Transverse colon (tissue), 4 donors: Measurements from ENCODE around the gene OR51L1. TPM values are rescaled to one million over a fixed set of nuclear protein-coding genes. Genes with fewer than 3 reads are reported as not detected.

Experiments
- DNase-seq: peaks from one replicate; pipeline ENCODE4 v3.0.0-alpha.2; 2019
- H3K27ac ChIP-seq, 4 donors: fragments of 200-600 bp; sonication (generic); 2 replicates each; pipeline ENCODE4 v1.5.1; 2016 to 2018; ENCODE audit warnings: inconsistent platforms in 4 of 4
- H3K27me3 ChIP-seq: fragments of 200-600 bp; sonication (generic); 2 replicates; pipeline ENCODE4 v1.5.1; 2017; ENCODE audit warnings: inconsistent platforms
- H3K36me3 ChIP-seq, 4 donors: fragments of 200-600 bp; sonication (generic); 2 replicates each; pipeline ENCODE4 v1.5.1; 2017 to 2019; ENCODE audit warnings: inconsistent platforms in 4 of 4
- H3K4me1 ChIP-seq, 4 donors: fragments of 200-600 bp; sonication (generic); 2 replicates each; pipeline ENCODE4 v1.5.1; 2017 to 2020; ENCODE audit warnings: inconsistent platforms in 4 of 4
- H3K4me3 ChIP-seq, 4 donors: fragments of 200-600 bp; sonication (generic); 1 replicate in 1 of 4; 2 replicates in 3 of 4; pipeline versions ENCODE4 v1.5.1 to v1.6.1; 2017 to 2019; ENCODE audit warnings: inconsistent platforms in 4 of 4
- H3K9me3 ChIP-seq, 2 donors: fragments of 200-600 bp; sonication (generic); 2 replicates each; pipeline ENCODE4 v1.5.1; 2017 to 2019; ENCODE audit warnings: inconsistent platforms in 2 of 2
- CTCF ChIP-seq, 5 experiments: fragments of 200-600 bp in 3 of 5; fragments of 450-650 bp in 2 of 5; sonication (generic) in 3 of 5; IDR thresholded peaks; 1 replicate in 2 of 5; 2 replicates in 3 of 5; pipeline ENCODE4 v1.5.1; 2016 to 2017; ENCODE audit warnings: antibody characterized with exemption in 5 of 5, inconsistent platforms in 3 of 5, mild to moderate bottlenecking in 2 of 5, moderate library complexity in 1 of 5
- EP300 ChIP-seq: sonication (generic); formaldehyde crosslinking; IDR thresholded peaks from one replicate; pipeline ENCODE4 v1.6.1; 2017; ENCODE audit warnings: antibody characterized with exemption, low read depth
- POLR2A ChIP-seq: fragments of 450-650 bp; IDR thresholded peaks from one replicate; pipeline ENCODE4 v1.6.1; 2016; ENCODE audit warnings: antibody characterized with exemption, mild to moderate bottlenecking, moderate library complexity
- POLR2AphosphoS5 ChIP-seq, 3 donors: sonication (generic); formaldehyde crosslinking; IDR thresholded peaks; one replicate each; pipeline ENCODE4 v1.6.1; 2016; ENCODE audit warnings: antibody characterized with exemption in 3 of 3
- WGBS, 2 donors: methylation state at CpG; one replicate each; pipeline ENCODE4 v1.1.5; 2018; ENCODE audit warnings: low coverage in 1 of 2; 5-methylcytosine and 5-hydroxymethylcytosine counted together
- in situ Hi-C, 4 donors: fragments of 200-750 bp; cut with MboI; loops; one replicate each; pipeline versions ENCODE4 v1.15.0 to v1.15.1; 2017; ENCODE audit warnings: low sequenced_read_pairs in 3 of 4, low pct_ligation_motif_present in 1 of 4, low pct_unique_long_range_greater_than_20kb in 1 of 4
- intact Hi-C: fragments of 100-400 bp; cut with DNase I; formaldehyde crosslinking; loops from one replicate; pipeline ENCODE4 v1.15.1; 2023; ENCODE audit warnings: low total_unique reads
- total RNA-seq, 4 donors: library from RNA; depleted of rRNA; stranded (reverse); fragments of >200 nt; gene quantifications; one replicate each; pipeline ENCODE4 v1.1.0, GENCODE V29; 2016

The OR51L1 gene
- total RNA-seq, 4 donors from 2014 or later: not detected

- TF ChIP-seq POLR2AphosphoS5 (IDR thresholded peaks at IDR 0.05) (no peak), EP300 (no peak), CTCF (IDR thresholded peaks at IDR 0.05) (no peak), POLR2A (no peak)
- H3K27ac ChIP-seq: no peak overlapping the region
- WGBS, 2 donors: 50 to 59% methylated on average over 2 of the region's 2 CpGs
- no peak for DNase-seq
- in situ Hi-C loops: no loop called here
- intact Hi-C loops: no loop called here
- H3K36me3 ChIP-seq: no peaks in the 10 kb centered on the region
- no peaks in the 10 kb centered on the region for H3K27me3 ChIP-seq
- H3K9me3 ChIP-seq: no peaks in the 10 kb centered on the region
- no peak overlapping the region for H3K4me3 ChIP-seq
- no peaks in the 10 kb centered on the region for H3K4me1 ChIP-seq
Observed at GRCh38 chr11:5043380-5043779, 48.7 kb downstream of the OR51L1 start.

- H3K27ac ChIP-seq: no peak within 1 kb of the TSS
- H3K4me1 ChIP-seq: no peaks in the 10 kb centered on the region
- DNase-seq: no peak
- in situ Hi-C loops: no loop called here
- no peak within 1 kb of the TSS for H3K4me3 ChIP-seq
- no peak for TF ChIP-seq CTCF (IDR thresholded peaks at IDR 0.05)
- no peak for TF ChIP-seq POLR2AphosphoS5 (IDR thresholded peaks at IDR 0.05)
- no peak for TF ChIP-seq POLR2A
- no peak for TF ChIP-seq EP300
- H3K9me3 ChIP-seq: no peaks in the 10 kb centered on the region
- H3K36me3 ChIP-seq: no peaks in the 10 kb centered on the region
- H3K27me3 ChIP-seq: no peaks in the 10 kb centered on the region
- 58 to 60% methylated on average over 1 of the region's 1 CpG for WGBS, 2 donors
- intact Hi-C loops: no loop called here
Observed at GRCh38 chr11:5046226-5046625, 51.6 kb downstream of the OR51L1 start, which contains the start of gene OR52J3. TSS of gene OR52J3 (plus strand) at chr11:5046526. CDS start at chr11:5046526, 0 bp downstream.

GRCh38 chr11:5046754-5047330 lies 52.2 kb downstream of the OR51L1 start:
- no peaks in the 10 kb centered on the region for H3K4me1 ChIP-seq
- no peak overlapping the region for H3K27ac ChIP-seq
- 81% methylated on average over 11 to 15 of the region's 15 CpGs for WGBS, 2 donors
- H3K36me3 ChIP-seq: no peaks in the 10 kb centered on the region
- intact Hi-C loops: no loop called here
- H3K27me3 ChIP-seq: no peaks in the 10 kb centered on the region
- in situ Hi-C loops: no loop called here
- TF ChIP-seq POLR2AphosphoS5 (IDR thresholded peaks at IDR 0.05) (no peak), EP300 (no peak), POLR2A (no peak), CTCF (IDR thresholded peaks at IDR 0.05) (no peak)
- DNase-seq: no peak
- no peak overlapping the region for H3K4me3 ChIP-seq
- H3K9me3 ChIP-seq: no peaks in the 10 kb centered on the region

Other genes starting within 250 kb of the OR51L1 start
- not detected for gene OR51F1, start 224.9 kb upstream of the OR51L1 start, total RNA-seq
- not detected for gene OR52R1, start 190.5 kb upstream of the OR51L1 start, total RNA-seq
- not detected for gene OR51F2, start 173.5 kb upstream of the OR51L1 start, total RNA-seq
- not detected for gene OR51S1, start 145.6 kb upstream of the OR51L1 start, total RNA-seq
- not detected for gene OR51T1, start 113.0 kb upstream of the OR51L1 start, total RNA-seq
- not detected for gene OR51A7, start 91.1 kb upstream of the OR51L1 start, total RNA-seq
- gene OR51G2, start 75.5 kb upstream of the OR51L1 start, total RNA-seq: not detected
- not detected for gene OR51G1, start 70.5 kb upstream of the OR51L1 start, total RNA-seq
- not detected for gene OR51A4, start 47.2 kb upstream of the OR51L1 start, total RNA-seq
- not detected for gene OR51A2, start 39.1 kb upstream of the OR51L1 start, total RNA-seq
- gene OR52J3, start 51.7 kb downstream of the OR51L1 start, total RNA-seq: not detected
- gene OR52E2, start 64.8 kb downstream of the OR51L1 start, total RNA-seq: not detected
- not detected for gene OR52E1, start 74.7 kb downstream of the OR51L1 start, total RNA-seq
- gene OR52A5, start 143.5 kb downstream of the OR51L1 start, total RNA-seq: not detected
- gene OR52A1, start 159.9 kb downstream of the OR51L1 start, total RNA-seq: not detected
- not detected for gene OR51V1, start 205.8 kb downstream of the OR51L1 start, total RNA-seq
- 1 to 10 TPM in 2 of 4 donors, not detected in 2; 1.1 to 2.0 TPM for gene HBB, start 232.2 kb downstream of the OR51L1 start, total RNA-seq
- gene HBD, start 239.6 kb downstream of the OR51L1 start, total RNA-seq: not detected